ENCODE measurements around the gene ABCB10. TPM values are rescaled to one million over a fixed set of nuclear protein-coding genes. Genes with fewer than 3 reads are reported as not detected.

The ABCB10 gene
- total and polyA plus RNA-seq, 9 donors = 5.6 to 15.4 (median 10.1) TPM

DNA sequence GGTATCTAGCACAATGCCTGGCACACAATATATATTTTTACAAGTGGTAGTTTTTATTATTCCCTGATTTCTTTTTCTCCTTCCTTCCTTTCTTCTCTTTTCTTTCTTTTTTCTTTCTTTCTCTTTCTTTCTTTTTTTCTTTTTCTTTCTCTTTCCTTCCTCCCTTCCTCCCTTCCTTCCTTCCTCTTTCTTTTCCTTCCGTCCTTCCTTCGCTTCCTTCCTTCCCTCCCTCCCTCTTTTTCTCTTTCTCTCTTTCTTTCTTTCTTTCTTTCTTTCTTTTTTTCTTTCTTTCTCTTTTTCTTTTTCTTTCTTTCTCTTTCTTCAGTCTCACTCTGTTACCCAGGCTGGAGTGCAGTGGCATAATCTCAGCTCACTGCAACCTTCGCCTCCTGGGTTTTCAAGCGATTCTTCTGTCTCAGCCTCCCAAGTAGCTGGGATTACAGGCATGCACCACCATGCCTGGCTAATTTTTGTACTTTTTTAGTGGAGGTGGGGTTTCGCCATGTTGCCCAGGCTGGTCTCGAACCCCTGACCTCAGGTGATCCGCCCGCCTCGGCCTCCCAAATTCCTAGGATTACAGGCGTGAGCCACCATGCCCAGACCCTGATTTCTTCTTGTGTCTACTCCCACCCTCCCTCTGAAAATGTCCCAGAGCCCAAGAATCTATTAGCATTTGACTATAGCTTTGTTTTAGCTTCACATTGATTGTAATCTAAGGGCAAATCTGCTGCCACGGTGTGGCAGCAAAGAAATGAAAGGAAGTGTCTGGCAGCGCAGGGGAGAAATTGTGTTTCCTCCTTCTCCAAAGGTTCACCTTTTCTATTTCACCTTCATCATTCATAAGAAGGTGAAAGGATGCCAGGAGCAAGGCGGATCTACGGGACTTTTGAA is 19.9 kb upstream of the ABCB10 start:
- H3K27me3 ChIP-seq = no peaks in the 10 kb centered on the region
- intact Hi-C loops (cut with DNase I) = no loop called here
- peaks cover 6% of the 10 kb centered on the region for H3K4me1 ChIP-seq (ENCODE audit: insufficient read depth)
- H3K27ac ChIP-seq = no peak overlapping the region
- WGBS, 3 donors = 73 to 76% (median 74%) methylated on average over 14 of the region's 14 CpGs
- no peak for DNase-seq
- H3K36me3 ChIP-seq = no peaks in the 10 kb centered on the region
- no peaks in the 10 kb centered on the region for H3K9me3 ChIP-seq
- H3K4me3 ChIP-seq = no peak overlapping the region
- TF ChIP-seq, protein P1, sequence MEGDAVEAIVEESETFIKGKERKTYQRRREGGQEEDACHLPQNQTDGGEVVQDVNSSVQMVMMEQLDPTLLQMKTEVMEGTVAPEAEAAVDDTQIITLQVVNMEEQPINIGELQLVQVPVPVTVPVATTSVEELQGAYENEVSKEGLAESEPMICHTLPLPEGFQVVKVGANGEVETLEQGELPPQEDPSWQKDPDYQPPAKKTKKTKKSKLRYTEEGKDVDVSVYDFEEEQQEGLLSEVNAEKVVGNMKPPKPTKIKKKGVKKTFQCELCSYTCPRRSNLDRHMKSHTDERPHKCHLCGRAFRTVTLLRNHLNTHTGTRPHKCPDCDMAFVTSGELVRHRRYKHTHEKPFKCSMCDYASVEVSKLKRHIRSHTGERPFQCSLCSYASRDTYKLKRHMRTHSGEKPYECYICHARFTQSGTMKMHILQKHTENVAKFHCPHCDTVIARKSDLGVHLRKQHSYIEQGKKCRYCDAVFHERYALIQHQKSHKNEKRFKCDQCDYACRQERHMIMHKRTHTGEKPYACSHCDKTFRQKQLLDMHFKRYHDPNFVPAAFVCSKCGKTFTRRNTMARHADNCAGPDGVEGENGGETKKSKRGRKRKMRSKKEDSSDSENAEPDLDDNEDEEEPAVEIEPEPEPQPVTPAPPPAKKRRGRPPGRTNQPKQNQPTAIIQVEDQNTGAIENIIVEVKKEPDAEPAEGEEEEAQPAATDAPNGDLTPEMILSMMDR (IDR thresholded peaks at IDR 0.05) = no peak
- no peak for TF ChIP-seq EP300 (IDR thresholded peaks at IDR 0.05)
- TF ChIP-seq POLR2A (IDR thresholded peaks at IDR 0.05) = no peak

DNA sequence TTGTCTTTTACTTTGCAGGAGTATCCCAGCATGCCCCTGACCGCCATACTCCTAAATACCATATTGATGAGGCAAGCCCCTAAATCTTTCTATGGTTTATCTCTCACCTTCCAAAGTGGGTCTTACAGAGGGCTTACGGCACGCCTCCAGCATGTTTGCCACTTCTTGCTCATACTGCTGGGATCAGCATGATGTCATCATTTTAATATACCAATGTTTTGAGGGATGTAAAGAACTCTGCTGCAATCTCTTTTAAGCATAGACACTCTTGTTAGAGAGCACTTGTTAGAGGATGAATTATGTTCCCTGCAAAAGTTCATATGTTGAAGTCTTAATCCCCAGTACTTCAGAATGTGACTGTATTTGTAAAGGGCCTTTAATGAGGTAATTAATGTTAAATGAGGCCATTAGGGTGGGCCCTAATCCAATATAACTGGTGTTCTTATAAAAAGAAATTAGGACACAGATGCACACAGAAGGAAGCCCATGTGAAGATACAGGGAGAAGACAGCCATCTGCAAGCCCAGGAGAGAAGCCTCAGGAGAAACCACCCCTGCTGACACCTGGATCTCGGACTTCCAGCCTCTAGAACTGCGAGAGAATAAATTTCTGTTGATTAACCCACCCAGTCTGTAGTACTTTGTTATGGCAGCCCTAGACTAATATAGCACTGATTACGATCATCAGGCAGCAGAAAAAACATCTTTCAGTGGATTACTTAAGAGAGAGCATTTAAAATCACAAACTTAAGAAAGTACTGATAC is 16.4 kb upstream of the ABCB10 start:
- 91 to 94% (median 93%) methylated on average over 6 of the region's 6 CpGs for WGBS, 3 donors
- DNase-seq = no peak
- Histone ChIP-seq H3K36me3 (no peaks in the 10 kb centered on the region), H3K4me1 (ENCODE audit: insufficient read depth) (peaks cover 3% of the 10 kb centered on the region), H3K9me3 (no peaks in the 10 kb centered on the region), H3K27me3 (no peaks in the 10 kb centered on the region), H3K4me3 (no peak overlapping the region), H3K27ac (no peak overlapping the region)
- TF ChIP-seq POLR2A (IDR thresholded peaks at IDR 0.05) = no peak
- TF ChIP-seq, protein P1 (IDR thresholded peaks at IDR 0.05) = no peak
- no peak for TF ChIP-seq EP300 (IDR thresholded peaks at IDR 0.05)
- intact Hi-C loops (cut with DNase I) = no loop called here

DNA sequence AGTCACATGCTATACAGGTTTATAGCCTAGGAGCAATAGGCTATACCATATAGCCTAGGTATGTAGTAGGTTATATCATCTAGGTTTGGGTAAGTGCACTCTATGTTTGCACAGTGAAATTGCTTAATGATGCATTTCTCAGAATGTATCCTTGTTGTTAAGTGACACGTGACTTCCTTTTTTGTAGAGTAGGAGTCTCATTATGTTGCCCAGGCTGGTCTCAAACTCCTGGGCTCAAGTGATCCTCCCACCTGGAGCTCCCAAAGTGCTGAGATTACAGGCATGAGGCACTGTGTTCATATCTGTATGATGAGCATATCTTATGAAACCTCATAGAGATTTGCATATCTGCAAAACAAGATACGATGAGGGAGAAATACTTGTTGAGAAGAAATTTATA is 13.8 kb upstream of the ABCB10 start:
- TF ChIP-seq, protein P1 (IDR thresholded peaks at IDR 0.05) = no peak
- TF ChIP-seq EP300 (IDR thresholded peaks at IDR 0.05) (no peak), POLR2A (IDR thresholded peaks at IDR 0.05) (no peak)

DNA sequence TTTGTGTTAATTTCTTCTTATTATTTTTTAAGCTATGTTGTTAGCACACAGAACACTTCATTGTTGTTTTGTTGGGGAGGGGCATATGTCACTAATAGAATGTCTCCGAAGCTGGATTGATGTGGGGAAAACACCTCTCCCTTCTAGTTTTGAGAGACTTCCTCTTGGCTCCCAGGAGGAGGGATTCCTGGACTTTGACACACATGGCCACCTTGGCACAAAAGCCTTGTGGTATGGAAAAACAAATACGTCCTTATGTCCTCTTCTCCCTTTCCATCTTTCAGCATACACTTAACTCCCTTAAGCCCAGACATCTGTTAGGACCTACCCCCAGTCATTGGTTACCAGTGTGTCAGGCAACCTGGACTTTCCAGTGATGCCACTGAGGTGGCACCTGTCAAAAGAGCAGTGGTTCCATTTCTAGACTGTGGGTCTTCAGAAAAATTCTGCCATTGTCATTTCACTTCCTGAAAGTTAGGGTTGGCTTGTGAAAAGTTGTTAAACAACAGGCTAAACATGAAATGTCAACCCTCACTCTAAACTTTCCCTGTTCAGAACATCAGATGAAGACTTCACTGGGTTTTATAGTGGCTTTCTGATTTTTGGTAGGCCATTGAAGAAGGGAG is 12.5 kb upstream of the ABCB10 start:
- no peaks in the 10 kb centered on the region for H3K27me3 ChIP-seq
- no peaks in the 10 kb centered on the region for H3K4me1 ChIP-seq (ENCODE audit: insufficient read depth)
- H3K27ac ChIP-seq = no peak overlapping the region
- no peaks in the 10 kb centered on the region for H3K9me3 ChIP-seq
- TF ChIP-seq POLR2A (IDR thresholded peaks at IDR 0.05) = no peak
- TF ChIP-seq, protein P1 (IDR thresholded peaks at IDR 0.05) = no peak
- TF ChIP-seq EP300 (IDR thresholded peaks at IDR 0.05) = no peak
- intact Hi-C loops (cut with DNase I) = no loop called here
- no peaks in the 10 kb centered on the region for H3K36me3 ChIP-seq
- WGBS, 3 donors = 34 to 50% (median 42%) methylated on average over 2 of the region's 2 CpGs
- DNase-seq = no peak
- no peak overlapping the region for H3K4me3 ChIP-seq

More for the DNA sequence above, 13.8 kb upstream of the ABCB10 start:
- intact Hi-C loops (cut with DNase I) = no loop called here
- Histone ChIP-seq H3K4me1 (ENCODE audit: insufficient read depth) (no peaks in the 10 kb centered on the region), H3K9me3 (no peaks in the 10 kb centered on the region), H3K27me3 (no peaks in the 10 kb centered on the region), H3K4me3 (no peak overlapping the region), H3K27ac (no peak overlapping the region), H3K36me3 (no peaks in the 10 kb centered on the region)
- DNase-seq = no peak
- WGBS, 3 donors = 71 to 76% (median 71%) methylated on average over 2 of the region's 2 CpGs

Data from ovary (tissue), 9 donors.